Measurements from ENCODE around the gene SLC41A1.

DNA sequence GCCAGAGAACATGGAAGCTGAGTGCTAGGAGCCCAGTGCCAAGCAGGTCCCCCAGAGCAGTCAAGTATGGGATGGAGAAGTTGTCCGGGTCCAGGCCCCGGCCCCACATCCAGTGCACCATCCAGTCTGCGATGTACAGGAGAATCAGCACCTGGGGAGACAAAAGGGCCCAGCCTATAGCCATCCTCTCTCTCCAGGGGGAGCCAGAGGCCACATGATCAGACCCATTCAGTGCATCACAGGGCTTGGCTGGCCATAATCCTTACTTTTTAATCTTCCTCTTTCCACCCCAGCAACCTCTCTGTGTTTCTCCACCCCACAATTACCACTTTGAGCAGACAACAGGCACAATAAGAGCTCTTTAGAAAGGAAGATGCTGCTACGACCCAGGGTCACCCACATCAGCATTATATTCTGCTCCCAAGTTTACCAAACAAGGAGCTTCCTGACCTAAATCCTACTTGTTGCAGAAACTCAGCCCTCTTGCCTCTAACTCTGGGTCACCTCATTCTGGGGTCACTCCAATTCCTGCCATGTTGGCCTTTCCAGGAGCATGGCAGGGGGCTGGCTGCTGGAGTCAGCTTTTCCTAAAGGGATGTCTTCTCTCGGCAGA lies 21.3 kb downstream of the SLC41A1 start:
- TF ChIP-seq, protein P1, sequence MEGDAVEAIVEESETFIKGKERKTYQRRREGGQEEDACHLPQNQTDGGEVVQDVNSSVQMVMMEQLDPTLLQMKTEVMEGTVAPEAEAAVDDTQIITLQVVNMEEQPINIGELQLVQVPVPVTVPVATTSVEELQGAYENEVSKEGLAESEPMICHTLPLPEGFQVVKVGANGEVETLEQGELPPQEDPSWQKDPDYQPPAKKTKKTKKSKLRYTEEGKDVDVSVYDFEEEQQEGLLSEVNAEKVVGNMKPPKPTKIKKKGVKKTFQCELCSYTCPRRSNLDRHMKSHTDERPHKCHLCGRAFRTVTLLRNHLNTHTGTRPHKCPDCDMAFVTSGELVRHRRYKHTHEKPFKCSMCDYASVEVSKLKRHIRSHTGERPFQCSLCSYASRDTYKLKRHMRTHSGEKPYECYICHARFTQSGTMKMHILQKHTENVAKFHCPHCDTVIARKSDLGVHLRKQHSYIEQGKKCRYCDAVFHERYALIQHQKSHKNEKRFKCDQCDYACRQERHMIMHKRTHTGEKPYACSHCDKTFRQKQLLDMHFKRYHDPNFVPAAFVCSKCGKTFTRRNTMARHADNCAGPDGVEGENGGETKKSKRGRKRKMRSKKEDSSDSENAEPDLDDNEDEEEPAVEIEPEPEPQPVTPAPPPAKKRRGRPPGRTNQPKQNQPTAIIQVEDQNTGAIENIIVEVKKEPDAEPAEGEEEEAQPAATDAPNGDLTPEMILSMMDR (conservative IDR thresholded peaks at IDR 0.05; ENCODE audit: low read length) = peak; percentile 87
- no peak for TF ChIP-seq EZH2phosphoT487 (IDR thresholded peaks at IDR 0.05; ENCODE audit: borderline replicate concordance)

Measured in Loucy (cell line).